CD14-positive monocyte (primary cell): ENCODE data around the gene LIN7A. TPM values are rescaled to one million over a fixed set of nuclear protein-coding genes. Genes with fewer than 3 reads are reported as not detected.

ENCODE experiments used
- DNase-seq, 3 donors: peaks; one replicate each; pipeline ENCODE4 v3.0.0-alpha.2; 2011 to 2022
- H2AFZ ChIP-seq: 2 replicates; pipeline ENCODE4 v1.6.0; 2012; ENCODE audit warnings: mild to moderate bottlenecking, low read depth, low read length, inconsistent platforms; ENCODE audit not compliant: insufficient read depth, poor library complexity, severe bottlenecking
- H3K27ac ChIP-seq, 2 donors: 1 replicate in 1 of 2; 2 replicates in 1 of 2; pipeline ENCODE4 v1.5.1; 2012 to 2013; ENCODE audit warnings: low read length in 2 of 2, control low read depth in 1 of 2, inconsistent platforms in 1 of 2, low read depth in 1 of 2, mild to moderate bottlenecking in 1 of 2
- H3K27me3 ChIP-seq, 2 donors: one replicate each; pipeline versions ENCODE4 v1.6.0 to v1.6.1; 2011 to 2013; ENCODE audit warnings: low read length in 2 of 2; ENCODE audit not compliant: control insufficient read depth in 2 of 2, insufficient read depth in 2 of 2
- H3K36me3 ChIP-seq, 2 donors: replicated peaks in 1 of 2; 1 replicate in 1 of 2; 2 replicates in 1 of 2; pipeline versions ENCODE4 v1.5.1 to v1.6.1; 2012 to 2013; ENCODE audit warnings: low read length in 2 of 2, control low read depth in 1 of 2, inconsistent platforms in 1 of 2, mild to moderate bottlenecking in 1 of 2; ENCODE audit not compliant: insufficient read depth in 2 of 2, control insufficient read depth in 1 of 2
- H3K4me1 ChIP-seq, 2 donors: 1 replicate in 1 of 2; 2 replicates in 1 of 2; pipeline versions ENCODE4 v1.5.1 to v1.6.1; 2012 to 2013; ENCODE audit warnings: low read length in 2 of 2, control low read depth in 1 of 2, inconsistent platforms in 1 of 2, mild to moderate bottlenecking in 1 of 2, moderate library complexity in 1 of 2; ENCODE audit not compliant: insufficient read depth in 2 of 2, control insufficient read depth in 1 of 2
- H3K4me2 ChIP-seq: replicated peaks from 2 replicates; pipeline ENCODE3; 2012; ENCODE audit warnings: low read length, moderate library complexity, mild to moderate bottlenecking; ENCODE audit not compliant: poor library complexity, severe bottlenecking; ENCODE audit errors: extremely low read depth
- H3K4me3 ChIP-seq, 3 experiments: fragments of 200-600 bp in 1 of 3; sonication (generic) in 1 of 3; replicated peaks in 1 of 3; 1 replicate in 2 of 3; 2 replicates in 1 of 3; pipeline ENCODE4 v1.5.1; 2011 to 2013; ENCODE audit warnings: low read length in 3 of 3, mild to moderate bottlenecking in 3 of 3, control low read depth in 2 of 3, low read depth in 2 of 3, inconsistent platforms in 1 of 3, moderate library complexity in 1 of 3
- H3K79me2 ChIP-seq: 2 replicates; pipeline ENCODE4 v1.6.0; 2012; ENCODE audit warnings: mild to moderate bottlenecking, control low read depth, inconsistent platforms, low read length, moderate library complexity; ENCODE audit not compliant: insufficient read depth
- H3K9ac ChIP-seq: 2 replicates; pipeline ENCODE4 v1.6.0; 2017; ENCODE audit warnings: low read length, mild to moderate bottlenecking; ENCODE audit not compliant: insufficient read depth, poor library complexity, severe bottlenecking
- H3K9me3 ChIP-seq, 2 donors: replicated peaks in 1 of 2; 1 replicate in 1 of 2; 2 replicates in 1 of 2; pipeline versions ENCODE4 v1.5.1 to v1.6.1; 2012 to 2013; ENCODE audit warnings: low read length in 2 of 2, control low read depth in 1 of 2; ENCODE audit not compliant: control insufficient read depth in 1 of 2, insufficient read depth in 1 of 2
- H4K20me1 ChIP-seq: 2 replicates; pipeline ENCODE4 v1.6.0; 2012; ENCODE audit warnings: mild to moderate bottlenecking, low read length, control low read depth, moderate library complexity; ENCODE audit not compliant: insufficient read depth
- H3K27ac Mint-ChIP-seq, 7 donors: one replicate each; pipeline ENCODE4 v1.8.0; 2020; ENCODE audit warnings: mild to moderate bottlenecking in 7 of 7, mixed read lengths in 7 of 7, moderate library complexity in 6 of 7, inconsistent platforms in 2 of 7
- H3K27me3 Mint-ChIP-seq, 3 donors: one replicate each; pipeline ENCODE4 v1.8.0; 2021 to 2022; ENCODE audit warnings: low read depth in 3 of 3, mild to moderate bottlenecking in 3 of 3, mixed read lengths in 3 of 3, moderate library complexity in 3 of 3, inconsistent platforms in 1 of 3
- H3K36me3 Mint-ChIP-seq, 2 donors: one replicate each; pipeline ENCODE4 v1.8.0; 2020; ENCODE audit warnings: mixed read lengths in 2 of 2, inconsistent platforms in 1 of 2, mild to moderate bottlenecking in 1 of 2
- H3K4me1 Mint-ChIP-seq: one replicate; pipeline ENCODE4 v1.8.0; 2020; ENCODE audit warnings: mild to moderate bottlenecking, mixed read lengths
- H3K4me3 Mint-ChIP-seq, 2 donors: one replicate each; pipeline ENCODE4 v1.8.0; 2020; ENCODE audit warnings: mild to moderate bottlenecking in 2 of 2, mixed read lengths in 2 of 2, moderate library complexity in 1 of 2
- H3K9me3 Mint-ChIP-seq, 7 donors: one replicate each; pipeline ENCODE4 v1.8.0; 2020 to 2022; ENCODE audit warnings: mixed read lengths in 7 of 7, mild to moderate bottlenecking in 6 of 7, moderate library complexity in 6 of 7, inconsistent platforms in 2 of 7
- CTCF ChIP-seq: fragments of 200-600 bp; IDR thresholded peaks from one replicate; pipeline ENCODE4 v1.8.0; 2022; ENCODE audit warnings: antibody characterized with exemption, mild to moderate bottlenecking
- WGBS: methylation state at CpG from one replicate; pipeline ENCODE4 v1.1.5; 2013; ENCODE audit warnings: missing lambda C conversion rate; ENCODE audit not compliant: insufficient coverage; 5-methylcytosine and 5-hydroxymethylcytosine counted together
- intact Hi-C, 2 donors: fragments of 100-400 bp; cut with micrococcal nuclease; formaldehyde crosslinking; loops; one replicate each; pipeline versions ENCODE4 v1.15.0 to v1.15.1; 2023
- polyA plus RNA-seq, 3 donors: library from polyadenylated mRNA; depleted of rRNA in 1 of 3; unstranded in 2 of 3; stranded (reverse) in 1 of 3; fragments of 300-500 nt in 2 of 3; fragments of >200 nt in 1 of 3; fragmentation: Illumina TruSeq in 2 of 3; gene quantifications; 1 replicate in 2 of 3; 2 replicates in 1 of 3; pipeline ENCODE4 v1.2.3, GENCODE V29; 2012 to 2021

LIN7A gene
- polyA plus RNA-seq, 3 donors = 8.0 to 16.6 (median 15.2) TPM

- peaks cover 2 to 9% of the 10 kb centered on the region in 2 donors for H3K4me1 ChIP-seq
- no peak for DNase-seq
- Mint-ChIP-seq H3K27ac (peak overlapping the region in 1 of 7 donors; percentile 23), H3K9me3 (no peaks in the 10 kb centered on the region), H3K4me1 (peaks cover 21% of the 10 kb centered on the region), H3K4me3 (no peak overlapping the region), H3K27me3 (peaks cover 0 to 2% (median 0%) of the 10 kb centered on the region in 3 donors), H3K36me3 (peaks cover 7 to 16% of the 10 kb centered on the region in 2 donors)
- H2AFZ ChIP-seq = no peak overlapping the region
- H3K27me3 ChIP-seq = no peaks in the 10 kb centered on the region
- no peak for TF ChIP-seq CTCF
- intact Hi-C loops = no loop called here
- no peak overlapping the region for H3K4me2 ChIP-seq
- no peak overlapping the region for H3K4me3 ChIP-seq
- no peaks in the 10 kb centered on the region for H3K36me3 ChIP-seq
- no peak overlapping the region for H3K27ac ChIP-seq
- H4K20me1 ChIP-seq = peaks cover 4% of the 10 kb centered on the region
- 94% methylated on average over 4 of the region's 5 CpGs for WGBS
- H3K79me2 ChIP-seq = peaks cover 14% of the 10 kb centered on the region
- no peaks in the 10 kb centered on the region for H3K9me3 ChIP-seq
- H3K9ac ChIP-seq = no peak overlapping the region
These were observed 76.8 kb downstream of the LIN7A start for GRCh38 chr12:80860928-80861327.

- Histone ChIP-seq H3K27ac (no peak overlapping the region), H4K20me1 (peaks cover 4% of the 10 kb centered on the region), H3K27me3 (no peaks in the 10 kb centered on the region), H3K9ac (no peak overlapping the region), H3K9me3 (no peaks in the 10 kb centered on the region), H3K36me3 (no peaks in the 10 kb centered on the region), H3K79me2 (peaks cover 14% of the 10 kb centered on the region), H3K4me1 (peaks cover 2 to 9% of the 10 kb centered on the region in 2 donors), H3K4me3 (no peak overlapping the region), H2AFZ (no peak overlapping the region), H3K4me2 (no peak overlapping the region)
- intact Hi-C loops = no loop called here
- H3K27ac Mint-ChIP-seq = peak overlapping the region in 1 of 7 donors; percentile 12
- H3K9me3 Mint-ChIP-seq = no peaks in the 10 kb centered on the region
- no peak for TF ChIP-seq CTCF
- H3K4me3 Mint-ChIP-seq = no peak overlapping the region
- H3K27me3 Mint-ChIP-seq = peaks cover 0 to 2% (median 0%) of the 10 kb centered on the region in 3 donors
- H3K4me1 Mint-ChIP-seq = peaks cover 17% of the 10 kb centered on the region
- no peak for DNase-seq
- WGBS = no CpG with 5 or more reads among the region's 2 CpGs
- peaks cover 4 to 16% of the 10 kb centered on the region in 2 donors for H3K36me3 Mint-ChIP-seq
These were observed 77.5 kb downstream of the LIN7A start for GRCh38 chr12:80860206-80860605.
